DLD1 (cell line): ENCODE results near the gene CAMTA1.

Experiments used
- in situ Hi-C: cut with HindIII; loops from 2 replicates; pipeline ENCODE4 v1.10.0; 2017; ENCODE audit warnings: low sequenced_read_pairs

The CAMTA1 gene

DNA sequence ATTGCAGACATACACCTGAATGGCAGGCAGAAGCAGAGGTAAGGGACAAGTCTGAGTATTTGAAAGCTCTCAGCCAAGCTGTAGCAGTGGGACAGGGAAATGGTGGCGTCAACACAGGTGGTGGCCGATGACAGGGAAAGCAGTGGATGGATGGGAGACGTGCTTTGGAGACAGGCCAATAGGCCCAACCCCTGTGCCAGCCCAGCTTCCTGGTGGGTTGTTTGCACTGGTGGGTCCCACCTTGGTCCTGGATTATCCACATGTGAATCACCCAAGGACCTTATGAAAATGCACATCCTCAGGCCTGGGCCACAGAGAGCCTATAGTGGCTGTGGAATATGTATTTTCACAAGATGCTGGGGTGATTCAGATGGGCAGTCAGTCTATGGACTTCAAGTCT lies 782.1 kb downstream of the CAMTA1 start:
- in situ Hi-C loops: no loop called here

GRCh38 chr1:7568053-7568452 lies 782.8 kb downstream of the CAMTA1 start:
- in situ Hi-C loops: no loop called here

GRCh38 chr1:7568901-7569524 lies 783.8 kb downstream of the CAMTA1 start:
- in situ Hi-C loops: no loop called here

GRCh38 chr1:7570311-7570710 lies 785.1 kb downstream of the CAMTA1 start:
- in situ Hi-C loops: no loop called here

DNA sequence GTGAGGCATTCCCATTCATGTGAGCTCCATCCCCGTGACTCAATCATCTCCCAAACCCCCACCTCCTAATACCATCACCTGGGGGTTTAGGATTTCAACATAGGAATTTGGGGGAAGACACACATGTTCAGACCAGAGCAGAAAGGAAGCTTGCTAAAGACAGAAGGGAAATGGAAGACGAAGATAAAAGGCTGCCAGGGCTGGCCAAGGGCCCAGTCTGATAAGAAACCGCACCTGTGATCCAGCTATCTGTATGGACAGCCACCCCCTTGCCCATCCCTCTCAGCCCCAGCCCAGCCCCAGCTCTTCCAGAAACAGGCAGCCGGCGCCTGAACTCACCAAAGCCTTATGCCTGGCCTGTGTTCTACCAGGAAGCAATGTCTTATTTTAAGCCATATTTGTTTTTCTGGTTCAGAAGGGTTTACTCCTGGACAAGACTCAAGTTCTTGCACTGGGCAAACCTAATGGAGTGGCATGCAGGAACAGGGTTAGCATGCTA lies 787.4 kb downstream of the CAMTA1 start:
- in situ Hi-C loops: no loop called here

GRCh38 chr1:7573481-7573880 lies 788.2 kb downstream of the CAMTA1 start:
- in situ Hi-C loops: no loop called here

DNA sequence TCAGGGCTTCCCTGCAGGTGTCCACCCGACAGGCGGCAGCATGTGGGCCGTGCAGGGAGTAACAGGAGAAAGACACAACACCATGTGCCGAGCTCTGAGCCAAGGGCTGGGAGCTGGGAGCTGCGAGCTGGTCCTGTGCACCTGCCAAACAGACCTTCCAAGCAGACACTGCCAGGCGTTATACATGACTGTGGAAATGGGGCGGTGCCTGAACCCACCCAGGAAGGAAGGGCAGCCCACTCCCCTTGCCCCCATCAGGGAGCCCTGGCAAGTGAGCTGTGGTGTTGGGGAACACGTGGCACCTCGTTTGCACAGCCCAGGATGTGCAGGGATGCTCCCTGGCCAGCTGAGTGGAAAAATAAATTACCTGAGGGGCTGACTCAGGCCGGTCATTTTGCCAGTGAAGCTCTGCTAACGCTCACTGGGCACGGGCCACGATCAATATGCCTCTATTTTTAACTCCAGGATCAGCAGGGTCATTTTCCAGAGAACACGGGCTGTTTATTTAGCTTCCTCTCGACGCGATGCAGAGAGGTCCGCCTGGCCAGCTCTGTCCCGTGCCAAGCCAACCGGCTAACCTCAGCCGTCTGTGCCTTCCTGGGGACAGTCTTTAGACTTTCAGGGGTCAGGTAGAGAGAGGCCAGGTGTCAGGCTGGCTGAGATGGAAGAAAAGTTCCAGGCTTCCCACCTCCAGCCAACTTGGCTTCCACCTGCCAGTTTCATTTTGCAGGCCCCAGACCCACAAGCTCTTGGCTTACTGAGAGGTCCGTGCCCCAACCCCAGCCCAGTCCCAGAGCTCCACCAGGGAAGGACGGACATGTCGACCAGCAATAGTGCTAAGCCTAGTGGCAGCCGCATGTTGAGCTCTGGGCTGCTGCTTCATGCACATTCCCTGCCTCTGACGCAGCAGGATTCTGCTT lies 789.1 kb downstream of the CAMTA1 start:
- in situ Hi-C loops: no loop called here

- in situ Hi-C loops: no loop called here
Observed at GRCh38 chr1:7575041-7575400, 789.8 kb downstream of the CAMTA1 start.

DNA sequence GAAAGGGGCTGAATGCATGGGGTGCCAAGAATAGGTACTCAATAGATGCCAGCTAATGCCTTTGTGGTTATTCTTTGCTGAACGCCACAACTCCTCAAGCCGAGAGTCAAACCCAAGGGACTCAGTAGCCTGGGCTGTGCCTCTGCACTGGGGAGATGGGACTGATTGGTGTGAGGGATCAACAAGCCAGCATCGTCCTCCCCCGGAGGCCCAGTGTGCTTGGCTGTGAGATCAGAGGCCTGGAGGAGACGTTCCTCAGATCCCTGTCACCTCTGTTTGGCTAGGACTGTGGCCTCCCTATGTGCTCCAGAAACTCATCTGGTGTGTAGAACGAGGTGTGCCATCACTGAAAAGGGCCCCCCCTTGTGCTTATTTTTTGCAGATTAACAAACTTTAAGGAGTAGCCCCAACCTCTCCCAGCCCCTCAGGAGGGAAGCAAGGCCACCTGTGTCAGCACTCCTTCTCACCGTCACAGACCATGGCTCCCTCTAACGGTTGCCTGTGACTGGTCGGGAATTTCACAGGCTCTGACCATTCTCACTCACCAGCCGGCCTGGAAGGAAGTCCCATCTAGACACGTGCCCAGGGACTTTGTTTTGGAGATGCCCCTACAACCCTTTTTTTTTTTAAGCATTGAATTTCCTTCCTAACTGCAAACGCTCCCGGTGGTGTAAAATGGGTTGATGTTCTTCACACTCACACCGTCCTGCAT lies 791.8 kb downstream of the CAMTA1 start:
- in situ Hi-C loops: no loop called here

- in situ Hi-C loops: no loop called here
Observed at GRCh38 chr1:7578206-7578605, 793.0 kb downstream of the CAMTA1 start.

GRCh38 chr1:7579016-7579415 lies 793.8 kb downstream of the CAMTA1 start:
- in situ Hi-C loops: no loop called here

- in situ Hi-C loops: no loop called here
Observed at GRCh38 chr1:7579831-7580804, 794.9 kb downstream of the CAMTA1 start.

- in situ Hi-C loops: no loop called here
Observed at GRCh38 chr1:7580923-7581753, 795.9 kb downstream of the CAMTA1 start.

DNA sequence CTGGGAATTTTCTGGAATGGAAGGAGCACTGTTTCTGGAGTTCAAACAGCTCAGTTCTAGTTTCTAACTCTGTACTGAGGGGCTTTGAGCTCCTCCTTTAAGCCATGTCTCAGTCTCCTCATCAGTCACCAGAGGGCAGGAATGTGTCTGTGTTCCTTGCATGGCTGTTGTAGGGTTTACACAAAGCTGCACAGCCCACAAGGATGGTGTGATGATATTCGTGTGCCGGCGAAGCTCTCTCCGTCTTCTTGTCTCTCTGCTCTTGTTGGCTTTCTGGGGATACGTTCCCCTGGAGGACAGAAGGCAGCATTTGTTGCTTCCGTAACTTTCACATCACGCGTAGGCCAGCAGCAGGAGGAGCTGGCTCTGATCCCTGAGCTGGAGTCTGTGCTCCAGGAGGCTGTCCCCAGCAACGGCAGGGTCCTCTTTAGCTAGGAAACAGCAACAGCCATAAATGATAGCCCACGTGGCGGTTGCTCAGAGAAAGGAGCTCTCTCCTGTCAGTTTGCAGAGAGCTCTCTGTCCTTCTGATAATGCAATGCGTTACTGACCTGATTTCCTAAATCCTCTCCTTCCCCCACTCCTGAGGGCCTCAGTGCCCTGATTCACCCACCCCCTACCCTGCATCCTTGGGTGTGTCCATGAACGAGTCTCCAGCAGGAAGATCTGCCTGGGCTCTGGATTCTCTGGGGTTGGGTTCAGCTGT lies 796.7 kb downstream of the CAMTA1 start:
- in situ Hi-C loops: no loop called here

DNA sequence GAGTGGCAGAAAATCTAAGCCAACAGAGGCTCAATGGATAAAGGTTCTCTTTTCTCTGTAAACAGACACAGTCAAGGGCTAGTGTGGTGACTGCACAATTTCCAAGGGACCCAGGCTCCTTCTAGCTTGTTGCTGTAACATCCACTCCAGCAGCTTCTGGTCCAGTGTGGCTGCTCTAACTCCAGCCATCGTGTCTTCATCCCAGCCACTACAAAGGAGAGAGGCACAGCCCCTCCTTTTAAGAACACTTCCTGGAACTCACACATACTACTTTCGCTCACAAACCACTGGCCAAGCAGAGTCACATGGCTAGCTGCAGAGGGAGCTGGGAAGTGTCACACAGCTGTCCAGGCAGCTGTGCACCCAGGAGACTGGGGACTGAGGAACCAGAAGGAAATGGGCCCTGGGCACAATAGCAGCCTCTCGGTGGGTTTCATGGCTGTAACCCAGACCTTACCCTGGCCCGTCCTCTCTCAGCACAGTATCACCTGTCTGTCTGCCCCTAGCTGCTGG lies 797.3 kb downstream of the CAMTA1 start:
- in situ Hi-C loops: no loop called here

- in situ Hi-C loops: no loop called here
Observed at GRCh38 chr1:7583291-7584096, 798.2 kb downstream of the CAMTA1 start.

GRCh38 chr1:7584157-7584556 lies 798.9 kb downstream of the CAMTA1 start:
- in situ Hi-C loops: no loop called here

- in situ Hi-C loops: no loop called here
Observed at GRCh38 chr1:7584643-7585042, 799.4 kb downstream of the CAMTA1 start.
